Measurements from ENCODE around the gene VSIG1.

GRCh38 chrX:108117988-108118387, 73.1 kb downstream of the VSIG1 start:
- TF ChIP-seq CTCF (IDR thresholded peaks at IDR 0.05): no peak
- TF ChIP-seq EZH2 (IDR thresholded peaks at IDR 0.05; ENCODE audit: borderline replicate concordance, insufficient read depth, low read depth, low read length, poor library complexity, severe bottlenecking): no peak

Data from B cell (primary cell).